Panc1 (cell line): Measurements from ENCODE around the gene KREMEN2. TPM values are rescaled to one million over a fixed set of nuclear protein-coding genes. Genes with fewer than 3 reads are reported as not detected.

Source experiments
- ATAC-seq: fragments of 200-7000 bp; cut with Tn5 transposase; 2 replicates; pipeline ENCODE4 v1.9.1; 2020; ENCODE audit warnings: mild to moderate bottlenecking, moderate library complexity
- BruUV-seq: library from RNA; stranded (reverse); fragments of 400-500 nt; replicated peaks from 2 replicates; lab custom pipeline; 2021; lab: Mats Ljungman, UMichigan
- CTCF ChIA-PET: fragments of 300-600 bp; sonication (Branson Sonifier 250); formaldehyde crosslinking; loops from one replicate; lab custom pipeline; 2022; ENCODE audit warnings: antibody characterized with exemption; lab: Charles Lee
- POLR2A ChIA-PET: fragments of 300-600 bp; sonication (Branson Sonifier 250); formaldehyde crosslinking; loops from one replicate; lab custom pipeline; 2022; ENCODE audit warnings: antibody characterized with exemption; lab: Charles Lee
- DNase-seq: peaks from one replicate; pipeline ENCODE4 v3.0.0-alpha.2; 2010; ENCODE audit warnings: low read depth, low spot score
- H3K27ac ChIP-seq: 2 replicates; pipeline ENCODE4 v1.5.1; 2011; ENCODE audit warnings: mild to moderate bottlenecking, low read length, inconsistent platforms
- H3K27me3 ChIP-seq: fragments of 200-500 bp; sonication (Bioruptor generic); 2 replicates; pipeline ENCODE4 v1.6.0; 2014; ENCODE audit warnings: low read length, inconsistent platforms; ENCODE audit not compliant: control insufficient read depth, insufficient read depth
- H3K36me3 ChIP-seq: fragments of 200-500 bp; sonication (Bioruptor generic); 2 replicates; pipeline ENCODE4 v1.5.1; 2014; ENCODE audit warnings: inconsistent platforms, mild to moderate bottlenecking, low read length, moderate library complexity; ENCODE audit not compliant: control insufficient read depth, insufficient read depth
- H3K4me1 ChIP-seq: 2 replicates; pipeline ENCODE4 v1.5.1; 2011; ENCODE audit warnings: inconsistent platforms, mild to moderate bottlenecking, low read length, moderate library complexity; ENCODE audit not compliant: control insufficient read depth, insufficient read depth
- H3K4me3 ChIP-seq, 2 experiments: 2 replicates each; pipeline ENCODE4 v1.5.1; 2011 to 2012; ENCODE audit warnings: low read depth in 2 of 2, low read length in 2 of 2, mild to moderate bottlenecking in 2 of 2, inconsistent platforms in 1 of 2, moderate library complexity in 1 of 2
- H3K9me3 ChIP-seq: fragments of 200-500 bp; sonication (Bioruptor generic); 2 replicates; pipeline ENCODE4 v1.5.1; 2014; ENCODE audit warnings: low read depth, mild to moderate bottlenecking, inconsistent platforms, low read length, moderate library complexity; ENCODE audit not compliant: control insufficient read depth, insufficient read depth
- POLR2AphosphoS5 ChIP-seq: IDR thresholded peaks from 2 replicates; pipeline ENCODE4 v1.6.1; 2012; ENCODE audit warnings: mild to moderate bottlenecking, low read depth, low read length, moderate library complexity
- SIN3A ChIP-seq: IDR thresholded peaks from 2 replicates; pipeline ENCODE4 v1.6.1; 2012; ENCODE audit warnings: low read depth, mild to moderate bottlenecking, low read length, moderate library complexity, borderline replicate concordance; ENCODE audit not compliant: insufficient read depth
- TCF7L2 ChIP-seq: IDR thresholded peaks from 2 replicates; pipeline ENCODE4 v1.6.1; 2011; ENCODE audit warnings: mild to moderate bottlenecking, low read depth, low read length, inconsistent platforms
- in situ Hi-C: cut with HindIII; loops from 2 replicates; pipeline ENCODE4 v1.10.0; 2016; ENCODE audit warnings: low sequenced_read_pairs, low pct_unique_long_range_greater_than_20kb
- intact Hi-C: fragments of 100-400 bp; cut with micrococcal nuclease; formaldehyde crosslinking; loops from one replicate; pipeline ENCODE4 v1.10.0; 2022; ENCODE audit not compliant: unreplicated experiment
- total RNA-seq: library from RNA; stranded (reverse); gene quantifications from one replicate; pipeline ENCODE4 v1.2.1, GENCODE V29; 2021; ENCODE audit not compliant: unreplicated experiment
- TF ChIP-seq, protein P1 (sequence below): fragments of 450-650 bp; IDR thresholded peaks from 2 replicates; pipeline ENCODE4 v1.5.1; 2017; ENCODE audit warnings: mild to moderate bottlenecking
- TF ChIP-seq, protein P2 (sequence below), 2 experiments: IDR thresholded peaks; 2 replicates each; pipeline ENCODE4 v1.6.1; 2011 to 2012; ENCODE audit warnings: low read depth in 2 of 2, control low read depth in 1 of 2, low read length in 1 of 2, mild to moderate bottlenecking in 1 of 2, moderate library complexity in 1 of 2; ENCODE audit not compliant: insufficient read depth in 1 of 2

Gene KREMEN2
- total RNA-seq, 1 experiment from 2014 or later = 10.8 TPM

DNA sequence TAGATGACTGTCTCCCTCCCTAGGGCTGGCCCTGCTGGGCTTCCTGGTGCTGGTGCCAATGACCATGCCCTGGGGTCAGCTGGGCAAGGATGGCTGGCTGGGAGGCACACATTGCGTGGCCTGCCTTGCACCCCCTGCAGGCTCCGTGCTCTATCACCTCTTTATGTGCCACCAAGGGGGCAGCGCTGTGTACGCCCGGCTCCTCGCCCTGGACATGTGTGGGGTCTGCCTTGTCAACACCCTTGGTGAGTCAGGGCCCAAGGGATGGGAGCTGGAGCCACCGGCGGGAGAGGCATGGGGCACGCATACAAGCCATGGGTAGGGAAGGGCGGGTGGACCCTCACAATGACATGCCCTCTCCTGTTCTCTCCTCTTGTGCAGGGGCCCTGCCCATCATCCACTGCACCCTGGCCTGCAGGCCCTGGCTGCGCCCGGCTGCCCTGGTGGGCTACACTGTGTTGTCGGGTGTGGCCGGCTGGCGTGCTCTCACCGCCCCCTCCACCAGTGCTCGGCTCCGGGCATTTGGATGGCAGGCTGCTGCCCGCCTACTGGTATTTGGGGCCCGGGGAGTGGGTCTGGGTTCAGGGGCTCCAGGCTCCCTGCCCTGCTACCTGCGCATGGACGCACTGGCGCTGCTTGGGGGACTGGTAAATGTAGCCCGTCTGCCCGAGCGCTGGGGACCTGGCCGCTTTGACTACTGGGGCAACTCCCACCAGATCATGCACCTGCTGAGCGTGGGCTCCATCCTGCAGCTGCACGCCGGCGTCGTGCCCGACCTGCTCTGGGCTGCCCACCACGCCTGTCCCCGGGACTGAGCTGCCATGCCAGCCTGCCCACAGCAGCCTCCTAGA is 7.3 kb downstream of the KREMEN2 start:
- peak overlapping the region; percentile 85 for H3K27ac ChIP-seq
- TF ChIP-seq, protein P1, sequence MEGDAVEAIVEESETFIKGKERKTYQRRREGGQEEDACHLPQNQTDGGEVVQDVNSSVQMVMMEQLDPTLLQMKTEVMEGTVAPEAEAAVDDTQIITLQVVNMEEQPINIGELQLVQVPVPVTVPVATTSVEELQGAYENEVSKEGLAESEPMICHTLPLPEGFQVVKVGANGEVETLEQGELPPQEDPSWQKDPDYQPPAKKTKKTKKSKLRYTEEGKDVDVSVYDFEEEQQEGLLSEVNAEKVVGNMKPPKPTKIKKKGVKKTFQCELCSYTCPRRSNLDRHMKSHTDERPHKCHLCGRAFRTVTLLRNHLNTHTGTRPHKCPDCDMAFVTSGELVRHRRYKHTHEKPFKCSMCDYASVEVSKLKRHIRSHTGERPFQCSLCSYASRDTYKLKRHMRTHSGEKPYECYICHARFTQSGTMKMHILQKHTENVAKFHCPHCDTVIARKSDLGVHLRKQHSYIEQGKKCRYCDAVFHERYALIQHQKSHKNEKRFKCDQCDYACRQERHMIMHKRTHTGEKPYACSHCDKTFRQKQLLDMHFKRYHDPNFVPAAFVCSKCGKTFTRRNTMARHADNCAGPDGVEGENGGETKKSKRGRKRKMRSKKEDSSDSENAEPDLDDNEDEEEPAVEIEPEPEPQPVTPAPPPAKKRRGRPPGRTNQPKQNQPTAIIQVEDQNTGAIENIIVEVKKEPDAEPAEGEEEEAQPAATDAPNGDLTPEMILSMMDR = no peak
- TF ChIP-seq, protein P2, sequence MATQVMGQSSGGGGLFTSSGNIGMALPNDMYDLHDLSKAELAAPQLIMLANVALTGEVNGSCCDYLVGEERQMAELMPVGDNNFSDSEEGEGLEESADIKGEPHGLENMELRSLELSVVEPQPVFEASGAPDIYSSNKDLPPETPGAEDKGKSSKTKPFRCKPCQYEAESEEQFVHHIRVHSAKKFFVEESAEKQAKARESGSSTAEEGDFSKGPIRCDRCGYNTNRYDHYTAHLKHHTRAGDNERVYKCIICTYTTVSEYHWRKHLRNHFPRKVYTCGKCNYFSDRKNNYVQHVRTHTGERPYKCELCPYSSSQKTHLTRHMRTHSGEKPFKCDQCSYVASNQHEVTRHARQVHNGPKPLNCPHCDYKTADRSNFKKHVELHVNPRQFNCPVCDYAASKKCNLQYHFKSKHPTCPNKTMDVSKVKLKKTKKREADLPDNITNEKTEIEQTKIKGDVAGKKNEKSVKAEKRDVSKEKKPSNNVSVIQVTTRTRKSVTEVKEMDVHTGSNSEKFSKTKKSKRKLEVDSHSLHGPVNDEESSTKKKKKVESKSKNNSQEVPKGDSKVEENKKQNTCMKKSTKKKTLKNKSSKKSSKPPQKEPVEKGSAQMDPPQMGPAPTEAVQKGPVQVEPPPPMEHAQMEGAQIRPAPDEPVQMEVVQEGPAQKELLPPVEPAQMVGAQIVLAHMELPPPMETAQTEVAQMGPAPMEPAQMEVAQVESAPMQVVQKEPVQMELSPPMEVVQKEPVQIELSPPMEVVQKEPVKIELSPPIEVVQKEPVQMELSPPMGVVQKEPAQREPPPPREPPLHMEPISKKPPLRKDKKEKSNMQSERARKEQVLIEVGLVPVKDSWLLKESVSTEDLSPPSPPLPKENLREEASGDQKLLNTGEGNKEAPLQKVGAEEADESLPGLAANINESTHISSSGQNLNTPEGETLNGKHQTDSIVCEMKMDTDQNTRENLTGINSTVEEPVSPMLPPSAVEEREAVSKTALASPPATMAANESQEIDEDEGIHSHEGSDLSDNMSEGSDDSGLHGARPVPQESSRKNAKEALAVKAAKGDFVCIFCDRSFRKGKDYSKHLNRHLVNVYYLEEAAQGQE (IDR thresholded peaks at IDR 0.05; ENCODE audit: insufficient read depth in 1 of 2, low read depth in 2 of 2, low read length in 1 of 2) = no peak
- TF ChIP-seq POLR2AphosphoS5 (peak; percentile 24), SIN3A (no peak), TCF7L2 (no peak)
- H3K4me3 ChIP-seq = peak overlapping the region; percentile 69 to 70; a peak in 2 of 4 replicates
- in situ Hi-C loops = no loop called here
- no TSS peak for BruUV-seq
- H3K27me3 ChIP-seq = no peaks in the 10 kb centered on the region
- ATAC-seq = no peak
- peaks cover 48% of the 10 kb centered on the region for H3K4me1 ChIP-seq
- H3K36me3 ChIP-seq = no peaks in the 10 kb centered on the region
- no peak for DNase-seq
- intact Hi-C loops = no loop called here
- CTCF ChIA-PET = no interaction called here
- POLR2A ChIA-PET = no interaction called here
- no peaks in the 10 kb centered on the region for H3K9me3 ChIP-seq

DNA sequence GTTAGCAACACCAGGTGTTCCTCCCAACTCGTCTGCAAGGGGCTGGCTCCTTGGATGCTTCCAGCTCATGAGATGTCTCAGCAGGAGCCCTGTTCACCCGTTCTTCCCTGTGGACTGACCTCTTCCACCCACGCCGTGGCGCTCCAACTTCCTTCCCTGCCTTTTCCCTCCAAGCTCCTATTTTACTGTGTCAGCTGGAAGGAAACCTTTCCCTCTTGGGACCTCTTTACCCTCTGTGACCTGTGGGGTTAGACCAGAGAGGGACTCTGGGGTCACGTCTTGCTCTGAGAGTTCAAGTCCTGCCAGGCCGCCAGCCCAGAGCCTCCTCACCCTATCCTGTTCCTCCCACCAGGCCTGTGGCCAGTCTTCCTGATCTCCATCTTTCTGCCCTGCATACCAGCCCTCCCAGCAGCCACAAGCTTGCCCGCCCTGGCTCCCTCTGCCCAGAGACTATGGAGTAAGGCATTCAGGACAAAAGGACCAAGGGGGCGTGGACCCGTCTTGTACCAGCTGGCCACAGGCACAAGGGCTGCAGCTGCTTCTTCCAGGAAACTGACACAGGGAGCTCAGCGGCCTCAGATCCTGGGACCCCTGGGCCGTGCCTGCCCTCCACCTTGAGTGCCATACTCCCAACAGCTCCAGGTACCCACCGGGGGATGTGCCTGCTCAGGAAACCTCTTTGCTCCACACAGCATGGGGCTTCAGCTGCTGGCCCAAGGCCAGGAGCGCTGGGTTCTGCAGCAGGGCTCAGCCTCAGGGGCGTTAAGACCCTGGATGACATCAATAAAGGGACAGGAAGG is 8.1 kb downstream of the KREMEN2 start:
- no TSS peak for BruUV-seq
- intact Hi-C loops = no loop called here
- Histone ChIP-seq H3K36me3 (no peaks in the 10 kb centered on the region), H3K27ac (peak overlapping the region; percentile 71), H3K9me3 (no peaks in the 10 kb centered on the region), H3K4me3 (no peak overlapping the region), H3K4me1 (peaks cover 52% of the 10 kb centered on the region), H3K27me3 (no peaks in the 10 kb centered on the region)
- ChIA-PET CTCF (no interaction called here), POLR2A (no interaction called here)
- ATAC-seq (no peak), DNase-seq (no peak)
- in situ Hi-C loops = no loop called here
- no peak for TF ChIP-seq SIN3A
- TF ChIP-seq TCF7L2 = no peak
- TF ChIP-seq, protein P1 = no peak
- peak; percentile 22; the same call in 1 of the 2 replicates for TF ChIP-seq POLR2AphosphoS5
- TF ChIP-seq, protein P2 (IDR thresholded peaks at IDR 0.05; ENCODE audit: insufficient read depth in 1 of 2, low read depth in 2 of 2, low read length in 1 of 2) = no peak
